Measurements from ENCODE around the gene HMCN2.

The HMCN2 gene

DNA sequence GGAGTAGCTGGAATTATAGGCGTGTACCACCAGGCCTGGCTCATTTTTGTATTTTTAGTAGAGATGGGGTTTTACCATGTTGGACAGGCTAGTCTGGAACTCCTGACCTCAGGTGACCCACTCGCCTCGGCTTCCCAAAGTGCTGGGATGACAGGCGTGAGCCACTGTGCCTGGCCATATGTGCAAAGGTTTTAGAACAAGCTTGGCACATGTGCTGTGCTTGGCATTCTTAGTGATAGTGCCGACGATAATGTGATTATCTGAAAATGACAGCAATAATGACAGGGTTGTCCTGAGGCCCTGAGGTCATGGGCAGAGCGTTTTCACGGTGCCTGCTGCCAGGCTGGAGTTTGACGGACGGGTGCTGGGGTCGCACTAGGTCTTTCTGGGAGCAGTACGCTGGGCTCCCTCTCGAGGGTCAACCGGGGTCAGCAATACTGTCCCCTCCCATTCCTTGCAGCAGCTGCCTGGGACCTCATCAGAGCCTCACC is 42.6 kb downstream of the HMCN2 start:
- DNase-seq = no peak

DNA sequence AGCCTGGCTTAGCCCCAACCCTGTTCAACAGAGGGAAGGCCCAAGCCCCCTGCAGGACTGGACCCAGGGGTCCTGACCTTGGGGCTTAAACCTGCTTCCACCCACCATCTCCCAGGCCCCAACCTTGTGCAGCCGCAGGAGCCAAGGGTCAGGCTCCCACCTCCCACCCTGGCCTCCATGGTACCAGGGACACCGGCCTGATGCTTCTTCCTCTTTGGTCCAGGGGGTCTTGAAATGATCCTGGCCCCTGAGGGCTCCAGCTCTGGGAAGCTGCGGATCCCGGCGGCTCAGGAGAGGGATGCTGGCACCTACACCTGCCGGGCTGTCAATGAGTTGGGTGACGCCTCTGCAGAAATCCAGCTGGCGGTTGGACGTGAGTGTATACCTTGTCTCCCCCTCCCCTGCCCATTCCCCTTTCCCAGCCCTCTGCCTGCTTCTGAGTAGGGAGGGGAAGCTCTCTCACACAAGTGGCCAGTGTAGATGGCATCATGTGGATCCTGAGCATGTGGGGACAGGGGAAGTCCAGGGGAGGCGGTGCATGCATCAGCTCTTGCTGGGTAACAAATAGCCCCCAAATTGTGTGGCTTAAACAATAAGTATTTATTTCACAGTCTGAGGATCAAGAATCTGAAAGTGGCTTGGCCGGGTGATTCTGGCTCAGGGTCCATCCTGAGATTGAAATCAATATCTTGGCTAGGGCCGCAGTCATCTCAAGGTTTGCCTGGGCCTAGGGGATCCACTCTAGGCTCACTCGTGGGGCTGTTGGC is 44.3 kb downstream of the HMCN2 start:
- DNase-seq = no peak

- no peak for DNase-seq
Measured at GRCh38 chr9:130310456-130310855, 44.9 kb downstream of the HMCN2 start.

DNA sequence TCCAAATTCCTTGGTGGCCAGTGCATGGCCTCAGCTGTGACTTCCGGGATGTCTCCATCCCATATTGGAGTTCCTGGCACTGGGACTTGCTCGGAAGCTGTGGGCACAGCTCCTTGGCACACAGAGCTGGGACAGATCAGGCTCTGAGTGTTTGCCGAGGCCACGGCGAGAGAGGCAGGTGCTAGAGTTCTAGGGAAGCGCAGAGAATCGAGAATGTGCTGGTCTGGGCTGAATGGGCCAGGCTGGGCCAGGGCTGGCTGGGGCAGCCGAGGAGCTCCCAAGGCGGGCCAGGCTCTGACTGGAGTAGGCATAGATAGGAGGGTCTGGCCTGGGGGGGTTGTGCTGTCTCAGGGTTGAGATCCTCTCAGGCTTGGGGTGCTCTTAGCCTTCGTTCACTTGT is 45.4 kb downstream of the HMCN2 start:
- no peak for DNase-seq

- no peak for DNase-seq
Measured at GRCh38 chr9:130311408-130312140, 46.0 kb downstream of the HMCN2 start.

- DNase-seq = no peak
Measured at GRCh38 chr9:130313103-130313858, 47.7 kb downstream of the HMCN2 start.

GRCh38 chr9:130315446-130316226 is 50.1 kb downstream of the HMCN2 start:
- DNase-seq = peak in 2 of 51 donors; percentile 3 to 10

DNA sequence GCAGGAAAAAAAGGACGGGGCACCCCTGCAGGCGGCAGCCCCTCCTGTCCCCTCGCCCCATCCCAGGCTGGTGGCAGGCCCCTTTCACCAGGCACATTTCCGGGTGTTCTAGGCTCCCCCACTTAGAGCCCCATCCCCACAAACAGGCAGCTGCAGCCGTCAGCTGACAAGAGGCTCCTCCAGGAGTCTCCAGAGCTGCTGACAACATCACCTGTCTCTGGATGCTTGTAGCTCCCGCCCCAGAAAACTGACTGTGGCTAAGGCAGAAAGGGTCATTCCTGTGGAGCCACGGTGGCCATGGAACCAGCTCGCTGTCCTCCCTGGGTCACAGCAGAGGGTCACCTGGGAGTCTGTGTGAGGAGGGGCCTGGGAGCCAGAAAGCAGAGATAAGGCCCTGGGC is 50.9 kb downstream of the HMCN2 start:
- DNase-seq = no peak

- DNase-seq = no peak
Measured at GRCh38 chr9:130319300-130319699, 53.7 kb downstream of the HMCN2 start.

GRCh38 chr9:130319944-130320712 is 54.6 kb downstream of the HMCN2 start:
- DNase-seq = no peak

DNA sequence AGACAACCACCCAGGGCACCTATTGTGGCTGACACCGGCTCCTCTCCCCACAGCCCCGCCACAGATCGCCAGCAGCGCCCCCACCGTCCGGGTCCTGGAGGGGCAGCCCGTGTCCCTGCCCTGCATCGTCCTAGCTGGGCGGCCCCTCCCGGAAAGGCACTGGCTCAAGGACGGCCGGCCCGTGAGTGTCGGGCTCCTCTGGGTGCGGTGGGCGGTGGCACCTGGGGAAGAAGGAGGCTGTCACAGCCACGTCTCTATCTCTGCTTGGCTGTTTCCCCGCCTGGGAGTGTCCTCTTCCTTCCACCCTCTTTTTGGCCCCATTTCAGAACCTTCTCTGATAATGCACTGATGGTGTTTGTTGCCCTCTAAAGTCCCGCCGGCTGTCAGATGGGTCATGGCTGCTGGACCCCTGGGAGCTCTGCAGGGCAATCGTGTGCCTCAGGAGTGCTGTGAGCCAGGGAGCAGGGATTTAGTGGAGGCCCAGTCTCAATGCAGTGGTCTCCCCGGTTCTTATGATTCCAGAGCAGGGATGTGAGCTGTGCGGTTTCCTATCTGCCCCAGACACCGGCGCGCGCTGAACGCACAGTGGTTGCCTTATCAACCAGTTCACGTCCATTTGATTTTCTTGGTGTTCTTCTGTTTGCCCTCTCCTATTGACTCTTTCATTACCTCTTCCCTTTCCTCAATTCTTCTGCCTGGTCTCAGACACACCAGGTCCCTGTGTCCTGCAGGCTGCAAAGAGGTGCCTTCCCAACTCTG is 55.3 kb downstream of the HMCN2 start:
- DNase-seq = no peak

- no peak for DNase-seq
Measured at GRCh38 chr9:130321539-130321938, 56.0 kb downstream of the HMCN2 start.

DNA sequence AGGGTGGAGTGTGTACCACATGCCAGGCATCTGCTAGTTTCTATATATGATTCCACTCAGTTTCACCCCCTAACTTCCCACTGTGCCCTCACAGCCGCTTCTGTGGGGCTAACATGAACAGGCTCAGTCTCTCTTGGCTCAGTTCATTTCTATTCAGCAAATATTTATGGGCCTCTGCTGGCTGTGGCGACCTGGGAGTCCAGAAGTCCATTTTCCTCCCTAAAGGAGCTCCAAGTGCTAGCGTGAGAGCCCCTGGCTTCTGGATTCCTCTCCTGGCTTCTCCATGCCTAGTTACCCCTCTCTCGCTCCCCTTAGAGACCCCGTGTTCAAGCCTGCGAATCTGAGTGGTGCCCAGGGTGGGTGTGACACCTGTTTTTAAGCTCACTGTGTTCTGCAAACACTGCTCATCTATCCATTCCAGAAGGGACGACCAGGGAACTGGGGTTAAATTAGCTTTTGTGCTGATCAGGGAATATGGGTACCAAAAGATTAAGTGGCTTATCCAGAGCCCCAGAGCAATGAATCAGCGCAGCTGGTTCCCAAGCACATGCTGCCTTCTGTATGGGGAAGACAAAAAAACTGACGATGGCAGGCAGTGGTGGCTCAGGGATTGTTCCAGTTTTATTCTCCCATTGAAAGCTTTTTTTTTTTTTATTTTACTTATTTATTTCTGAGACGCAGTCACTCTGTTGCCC is 57.6 kb downstream of the HMCN2 start:
- DNase-seq = no peak

- DNase-seq = no peak
Measured at GRCh38 chr9:130325921-130326320, 60.4 kb downstream of the HMCN2 start.

GRCh38 chr9:130327070-130327780 is 61.7 kb downstream of the HMCN2 start:
- no peak for DNase-seq

- no peak for DNase-seq
Measured at GRCh38 chr9:130327781-130328348, 62.3 kb downstream of the HMCN2 start.

DNA sequence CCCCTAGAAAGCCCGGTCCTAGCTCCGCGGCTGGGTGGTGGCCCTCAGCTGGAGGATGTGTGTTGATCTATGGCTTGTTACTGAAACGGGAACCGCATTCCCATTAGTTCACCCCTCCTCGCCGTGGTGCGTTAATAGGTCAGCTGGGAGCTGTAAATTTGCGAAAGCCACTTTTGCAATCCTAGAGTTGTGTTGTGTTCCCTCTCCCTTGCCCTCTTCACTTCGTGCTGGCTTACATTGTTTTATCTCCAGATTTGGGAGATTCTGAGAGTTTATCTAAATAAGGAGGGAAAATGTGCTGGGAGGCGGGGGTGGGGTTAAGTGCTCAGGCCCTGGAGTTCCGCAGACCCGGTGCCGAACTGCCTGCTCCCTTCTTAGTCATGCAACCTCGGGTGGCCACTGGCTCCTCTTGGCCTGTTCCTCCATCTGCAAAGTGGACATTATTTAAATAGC is 62.8 kb downstream of the HMCN2 start:
- no peak for DNase-seq

GRCh38 chr9:130329061-130329460 is 63.5 kb downstream of the HMCN2 start:
- DNase-seq = no peak
